Measurements from ENCODE around the gene FGF9.
A peak's percentile ranks its signal among the peaks of the same experiment; 100 is the strongest.

Gene FGF9

DNA sequence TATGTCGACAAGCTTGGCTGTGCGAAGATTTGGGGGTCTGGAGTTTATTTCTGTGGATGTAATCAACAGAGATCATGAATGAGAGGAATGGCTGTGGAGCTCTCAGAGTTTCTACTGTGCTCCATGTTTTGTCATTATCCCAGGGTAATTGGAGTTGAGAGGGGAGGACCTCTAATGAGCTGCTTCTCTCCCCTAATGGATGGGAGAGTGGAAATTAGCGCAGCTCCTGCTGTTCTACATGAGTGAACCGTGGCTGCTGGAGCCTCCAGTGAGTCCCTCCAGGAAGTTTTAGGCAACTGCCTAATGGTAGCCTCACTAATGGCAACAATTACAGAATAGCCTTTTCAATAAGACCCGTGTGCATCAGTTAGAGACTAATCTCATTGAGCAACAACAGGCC is 31.3 kb upstream of the FGF9 start:
- no peak for DNase-seq (ENCODE audit: low read depth, low spot score)
- no peak overlapping the region for H3K4me3 ChIP-seq (ENCODE audit: low read depth, low read length)
- in situ Hi-C loops (cut with HindIII; ENCODE audit: low sequenced_read_pairs) = no loop called here
- TF ChIP-seq, protein P1, sequence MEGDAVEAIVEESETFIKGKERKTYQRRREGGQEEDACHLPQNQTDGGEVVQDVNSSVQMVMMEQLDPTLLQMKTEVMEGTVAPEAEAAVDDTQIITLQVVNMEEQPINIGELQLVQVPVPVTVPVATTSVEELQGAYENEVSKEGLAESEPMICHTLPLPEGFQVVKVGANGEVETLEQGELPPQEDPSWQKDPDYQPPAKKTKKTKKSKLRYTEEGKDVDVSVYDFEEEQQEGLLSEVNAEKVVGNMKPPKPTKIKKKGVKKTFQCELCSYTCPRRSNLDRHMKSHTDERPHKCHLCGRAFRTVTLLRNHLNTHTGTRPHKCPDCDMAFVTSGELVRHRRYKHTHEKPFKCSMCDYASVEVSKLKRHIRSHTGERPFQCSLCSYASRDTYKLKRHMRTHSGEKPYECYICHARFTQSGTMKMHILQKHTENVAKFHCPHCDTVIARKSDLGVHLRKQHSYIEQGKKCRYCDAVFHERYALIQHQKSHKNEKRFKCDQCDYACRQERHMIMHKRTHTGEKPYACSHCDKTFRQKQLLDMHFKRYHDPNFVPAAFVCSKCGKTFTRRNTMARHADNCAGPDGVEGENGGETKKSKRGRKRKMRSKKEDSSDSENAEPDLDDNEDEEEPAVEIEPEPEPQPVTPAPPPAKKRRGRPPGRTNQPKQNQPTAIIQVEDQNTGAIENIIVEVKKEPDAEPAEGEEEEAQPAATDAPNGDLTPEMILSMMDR (IDR thresholded peaks at IDR 0.05; ENCODE audit: low read depth, low read length) = no peak

- DNase-seq (ENCODE audit: low read depth, low spot score) = no peak
- H3K4me3 ChIP-seq (ENCODE audit: low read depth, low read length) = no peak overlapping the region
- in situ Hi-C loops (cut with HindIII; ENCODE audit: low sequenced_read_pairs) = no loop called here
- TF ChIP-seq, protein P1 (IDR thresholded peaks at IDR 0.05; ENCODE audit: low read depth, low read length) = no peak
These were observed 29.2 kb upstream of the FGF9 start for GRCh38 chr13:21641629-21642028.

DNA sequence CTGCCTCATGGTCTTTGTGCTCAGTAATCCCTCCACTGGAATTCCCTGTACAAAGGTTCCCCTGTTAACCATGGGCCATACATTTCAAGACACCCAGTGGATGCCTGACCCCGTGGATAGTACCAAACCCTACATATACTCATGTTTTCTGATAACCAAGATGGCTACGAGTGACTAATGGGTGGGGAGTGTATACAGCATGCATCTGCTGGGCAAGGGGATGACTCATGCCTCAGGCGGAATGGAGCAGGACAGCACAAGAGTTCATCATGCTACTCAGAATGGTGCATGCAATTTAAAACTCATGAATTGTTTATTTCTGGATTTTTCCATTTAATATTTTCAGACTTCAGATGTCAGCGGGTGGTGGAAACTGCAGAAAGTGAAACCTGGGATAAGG is 13.3 kb upstream of the FGF9 start:
- no peak overlapping the region for H3K4me3 ChIP-seq (ENCODE audit: low read depth, low read length)
- DNase-seq (ENCODE audit: low read depth, low spot score) = peak; percentile 56
- in situ Hi-C loops (cut with HindIII; ENCODE audit: low sequenced_read_pairs) = no loop called here
- TF ChIP-seq, protein P1 (IDR thresholded peaks at IDR 0.05; ENCODE audit: low read depth, low read length) = no peak

DNA sequence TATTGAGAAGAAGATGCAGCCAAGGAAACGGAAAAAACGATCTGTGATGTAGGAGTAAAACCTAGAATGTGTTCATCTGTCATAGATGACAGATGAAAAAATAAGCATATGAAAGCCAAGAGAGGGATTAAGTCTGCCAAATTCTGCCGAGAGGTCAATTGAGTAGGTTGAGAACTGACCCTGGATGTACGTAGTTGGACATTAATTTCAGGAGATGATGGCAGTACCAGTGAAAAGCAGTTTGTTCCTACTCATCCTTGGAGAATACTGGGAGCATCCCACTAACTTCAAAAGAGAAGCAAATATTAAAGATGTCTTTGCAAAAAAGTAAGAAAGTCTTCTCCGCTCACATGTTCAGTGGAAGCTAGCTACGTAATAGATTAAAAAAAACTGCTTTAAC is 11.8 kb upstream of the FGF9 start:
- DNase-seq (ENCODE audit: low read depth, low spot score) = no peak
- TF ChIP-seq, protein P1 (IDR thresholded peaks at IDR 0.05; ENCODE audit: low read depth, low read length) = no peak
- in situ Hi-C loops (cut with HindIII; ENCODE audit: low sequenced_read_pairs) = no loop called here
- no peak overlapping the region for H3K4me3 ChIP-seq (ENCODE audit: low read depth, low read length)

GRCh38 chr13:21661097-21661909 is 9.6 kb upstream of the FGF9 start:
- H3K4me3 ChIP-seq (ENCODE audit: low read depth, low read length) = no peak overlapping the region
- TF ChIP-seq, protein P1 (IDR thresholded peaks at IDR 0.05; ENCODE audit: low read depth, low read length) = no peak
- in situ Hi-C loops (cut with HindIII; ENCODE audit: low sequenced_read_pairs) = no loop called here

DNA sequence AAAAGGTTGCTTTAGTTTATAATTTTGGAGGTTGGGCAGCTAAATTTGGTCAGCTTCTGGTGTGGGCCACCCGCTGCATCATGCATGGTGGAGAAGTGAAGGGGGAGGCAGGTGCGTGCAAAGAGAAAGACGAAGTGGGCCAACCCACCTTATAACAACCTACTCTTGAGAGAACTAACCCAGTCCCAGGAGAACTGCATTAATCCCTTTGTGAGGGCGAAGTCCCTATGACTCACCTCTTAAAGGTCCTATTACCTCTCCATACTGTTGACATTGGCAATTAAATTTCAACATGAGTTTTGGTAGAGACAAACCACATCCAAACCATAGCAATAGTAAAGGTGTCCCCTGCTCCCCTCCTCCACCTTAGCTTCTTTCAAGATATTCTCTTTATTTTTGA is 7.7 kb upstream of the FGF9 start:
- TF ChIP-seq, protein P1 (IDR thresholded peaks at IDR 0.05; ENCODE audit: low read depth, low read length) = no peak
- DNase-seq (ENCODE audit: low read depth, low spot score) = no peak
- in situ Hi-C loops (cut with HindIII; ENCODE audit: low sequenced_read_pairs) = no loop called here
- H3K4me3 ChIP-seq (ENCODE audit: low read depth, low read length) = no peak overlapping the region

More at GRCh38 chr13:21661097-21661909, 9.6 kb upstream of the FGF9 start:
- DNase-seq (ENCODE audit: low read depth, low spot score) = no peak
